ENCODE data around the gene PGLYRP1. TPM values are rescaled to one million over a fixed set of nuclear protein-coding genes. Genes with fewer than 3 reads are reported as not detected.

PGLYRP1 gene
- total RNA-seq, 4 donors from 2014 or later, result not detected

- whole genome bisulfite sequencing, result 19% methylated on average over 7 of the region's 7 CpGs
- H3K27ac ChIP-seq, result no peak overlapping the region
- no peaks in the 10 kb centered on the region for H3K36me3 ChIP-seq
- DNase-seq (ENCODE audit: low spot score in 2 of 2), result no peak
- peaks cover 31% of the 10 kb centered on the region for H3K4me1 ChIP-seq
- no peak for TF ChIP-seq EP300 (IDR thresholded peaks at IDR 0.05)
- TF ChIP-seq POLR2A (IDR thresholded peaks at IDR 0.05), result no peak
- no peak overlapping the region for H3K4me3 ChIP-seq
- no peaks in the 10 kb centered on the region for H3K9me3 ChIP-seq
- H3K27me3 ChIP-seq, result peaks cover 24% of the 10 kb centered on the region
Measured at GRCh38 chr19:46065486-46066071, 42.7 kb upstream of the PGLYRP1 start.

- TF ChIP-seq, protein P1, sequence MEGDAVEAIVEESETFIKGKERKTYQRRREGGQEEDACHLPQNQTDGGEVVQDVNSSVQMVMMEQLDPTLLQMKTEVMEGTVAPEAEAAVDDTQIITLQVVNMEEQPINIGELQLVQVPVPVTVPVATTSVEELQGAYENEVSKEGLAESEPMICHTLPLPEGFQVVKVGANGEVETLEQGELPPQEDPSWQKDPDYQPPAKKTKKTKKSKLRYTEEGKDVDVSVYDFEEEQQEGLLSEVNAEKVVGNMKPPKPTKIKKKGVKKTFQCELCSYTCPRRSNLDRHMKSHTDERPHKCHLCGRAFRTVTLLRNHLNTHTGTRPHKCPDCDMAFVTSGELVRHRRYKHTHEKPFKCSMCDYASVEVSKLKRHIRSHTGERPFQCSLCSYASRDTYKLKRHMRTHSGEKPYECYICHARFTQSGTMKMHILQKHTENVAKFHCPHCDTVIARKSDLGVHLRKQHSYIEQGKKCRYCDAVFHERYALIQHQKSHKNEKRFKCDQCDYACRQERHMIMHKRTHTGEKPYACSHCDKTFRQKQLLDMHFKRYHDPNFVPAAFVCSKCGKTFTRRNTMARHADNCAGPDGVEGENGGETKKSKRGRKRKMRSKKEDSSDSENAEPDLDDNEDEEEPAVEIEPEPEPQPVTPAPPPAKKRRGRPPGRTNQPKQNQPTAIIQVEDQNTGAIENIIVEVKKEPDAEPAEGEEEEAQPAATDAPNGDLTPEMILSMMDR (IDR thresholded peaks at IDR 0.05), result no peak
- TF ChIP-seq POLR2A (IDR thresholded peaks at IDR 0.05) (no peak), POLR2AphosphoS5 (IDR thresholded peaks at IDR 0.05) (no peak), EP300 (IDR thresholded peaks at IDR 0.05) (no peak)
Measured at GRCh38 chr19:46063201-46063600, 40.3 kb upstream of the PGLYRP1 start.

GRCh38 chr19:46060012-46060411 is 37.2 kb upstream of the PGLYRP1 start:
- no peak for DNase-seq (ENCODE audit: low spot score in 2 of 2)
- H3K27ac ChIP-seq, result no peak overlapping the region
- H3K4me3 ChIP-seq, result no peak overlapping the region
- WGBS, result 98% methylated on average over 2 of the region's 2 CpGs
- no peaks in the 10 kb centered on the region for H3K9me3 ChIP-seq
- no peak for TF ChIP-seq EP300 (IDR thresholded peaks at IDR 0.05)
- no peak for TF ChIP-seq POLR2AphosphoS5 (IDR thresholded peaks at IDR 0.05)
- no peak for TF ChIP-seq POLR2A (IDR thresholded peaks at IDR 0.05)
- TF ChIP-seq, protein P1 (IDR thresholded peaks at IDR 0.05), result no peak
- peaks cover 16% of the 10 kb centered on the region for H3K27me3 ChIP-seq
- no peaks in the 10 kb centered on the region for H3K4me1 ChIP-seq
- H3K36me3 ChIP-seq, result no peaks in the 10 kb centered on the region

More at GRCh38 chr19:46063201-46063600, 40.3 kb upstream of the PGLYRP1 start:
- Histone ChIP-seq H3K9me3 (no peaks in the 10 kb centered on the region), H3K27ac (no peak overlapping the region), H3K4me3 (no peak overlapping the region), H3K27me3 (peaks cover 26% of the 10 kb centered on the region), H3K4me1 (peaks cover 8% of the 10 kb centered on the region), H3K36me3 (no peaks in the 10 kb centered on the region)
- DNase-seq (ENCODE audit: low spot score in 2 of 2), result no peak
- 72% methylated on average over 3 of the region's 3 CpGs for WGBS

GRCh38 chr19:46058778-46059177 is 35.9 kb upstream of the PGLYRP1 start:
- Histone ChIP-seq H3K27ac (no peak overlapping the region), H3K4me3 (no peak overlapping the region), H3K27me3 (peaks cover 19% of the 10 kb centered on the region), H3K9me3 (no peaks in the 10 kb centered on the region), H3K36me3 (no peaks in the 10 kb centered on the region), H3K4me1 (no peaks in the 10 kb centered on the region)
- TF ChIP-seq, protein P1 (IDR thresholded peaks at IDR 0.05), result no peak
- TF ChIP-seq EP300 (IDR thresholded peaks at IDR 0.05), result no peak
- no peak for TF ChIP-seq POLR2AphosphoS5 (IDR thresholded peaks at IDR 0.05)
- TF ChIP-seq POLR2A (IDR thresholded peaks at IDR 0.05), result no peak
- WGBS, result 91% methylated on average over 3 of the region's 3 CpGs
- DNase-seq (ENCODE audit: low spot score in 2 of 2), result no peak

GRCh38 chr19:46056536-46056935 is 33.7 kb upstream of the PGLYRP1 start:
- no peak for TF ChIP-seq POLR2AphosphoS5 (IDR thresholded peaks at IDR 0.05)
- TF ChIP-seq, protein P1 (IDR thresholded peaks at IDR 0.05), result no peak
- no peak for TF ChIP-seq POLR2A (IDR thresholded peaks at IDR 0.05)
- TF ChIP-seq EP300 (IDR thresholded peaks at IDR 0.05), result no peak
- H3K9me3 ChIP-seq, result no peaks in the 10 kb centered on the region
- peaks cover 23% of the 10 kb centered on the region for H3K27me3 ChIP-seq
- H3K36me3 ChIP-seq, result no peaks in the 10 kb centered on the region
- no peak for DNase-seq (ENCODE audit: low spot score in 2 of 2)
- no peak overlapping the region for H3K27ac ChIP-seq
- WGBS, result 21% methylated on average over 4 of the region's 4 CpGs
- H3K4me3 ChIP-seq, result no peak overlapping the region
- H3K4me1 ChIP-seq, result no peaks in the 10 kb centered on the region

DNA sequence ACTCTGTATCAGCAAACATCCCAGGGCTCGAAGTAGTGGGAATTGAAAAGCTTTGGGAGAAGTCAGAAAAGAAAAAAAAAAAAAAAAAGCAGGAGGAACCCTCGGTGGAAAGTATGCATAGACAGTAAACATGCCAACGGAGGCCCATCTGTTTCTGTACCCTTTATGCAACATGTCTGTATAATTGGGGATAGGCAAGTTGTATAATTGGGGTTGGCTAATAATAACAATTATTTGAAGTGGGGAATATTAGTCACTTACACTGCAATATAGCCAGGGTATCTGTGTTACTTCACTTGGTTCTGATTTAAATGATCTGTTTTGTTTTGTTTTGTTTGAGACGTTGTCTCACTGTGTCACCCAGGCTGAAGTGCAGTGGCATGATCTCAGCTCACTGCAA is 30.0 kb upstream of the PGLYRP1 start:
- no peaks in the 10 kb centered on the region for H3K36me3 ChIP-seq
- H3K4me3 ChIP-seq, result no peak overlapping the region
- WGBS, result 56% methylated on average over 4 of the region's 4 CpGs
- no peak for DNase-seq (ENCODE audit: low spot score in 2 of 2)
- no peaks in the 10 kb centered on the region for H3K4me1 ChIP-seq
- no peaks in the 10 kb centered on the region for H3K9me3 ChIP-seq
- no peak overlapping the region for H3K27ac ChIP-seq
- H3K27me3 ChIP-seq, result peaks cover 16% of the 10 kb centered on the region
- TF ChIP-seq POLR2A (IDR thresholded peaks at IDR 0.05) (no peak), EP300 (IDR thresholded peaks at IDR 0.05) (no peak), POLR2AphosphoS5 (IDR thresholded peaks at IDR 0.05) (no peak)
- TF ChIP-seq, protein P1 (IDR thresholded peaks at IDR 0.05), result no peak
